Stimulated activated CD4-positive, alpha-beta T cell treated with anti-CD3 and anti-CD28 coated beads, Interleukin-1b, Interleukin-23, amount 100 ng/mL, for 4 hours (primary cell): Measurements from ENCODE around the gene PRR15.

ENCODE experiments used
- DNase-seq, 2 donors: peaks; one replicate each; pipeline ENCODE4 v3.0.0-alpha.2; 2020; ENCODE audit warnings: low read depth in 2 of 2

The PRR15 gene

GRCh38 chr7:29609162-29610037 is 45.8 kb downstream of the PRR15 start:
- DNase-seq, result no peak

DNA sequence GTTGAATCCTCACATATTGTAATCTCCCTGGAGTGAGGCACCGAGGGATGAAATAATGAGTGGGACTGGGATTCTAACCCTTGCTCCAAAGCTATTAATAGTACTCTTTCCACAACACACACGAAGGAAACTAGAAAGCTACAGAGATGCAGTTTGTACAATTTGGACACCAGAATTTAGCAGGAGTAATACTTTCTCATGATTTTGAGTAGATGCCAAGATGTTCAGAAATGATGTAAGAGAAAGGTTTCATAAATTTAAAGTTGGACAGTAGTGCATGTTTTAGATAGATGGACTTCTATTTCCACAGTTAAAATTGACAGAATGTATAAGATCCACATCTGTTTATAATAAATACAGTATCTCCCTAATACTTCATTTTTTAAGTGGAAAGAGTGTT is 46.5 kb downstream of the PRR15 start:
- DNase-seq, result no peak

GRCh38 chr7:29611941-29612544 is 48.4 kb downstream of the PRR15 start:
- no peak for DNase-seq

- no peak for DNase-seq
Observed at GRCh38 chr7:29612596-29612995, 49.0 kb downstream of the PRR15 start.

DNA sequence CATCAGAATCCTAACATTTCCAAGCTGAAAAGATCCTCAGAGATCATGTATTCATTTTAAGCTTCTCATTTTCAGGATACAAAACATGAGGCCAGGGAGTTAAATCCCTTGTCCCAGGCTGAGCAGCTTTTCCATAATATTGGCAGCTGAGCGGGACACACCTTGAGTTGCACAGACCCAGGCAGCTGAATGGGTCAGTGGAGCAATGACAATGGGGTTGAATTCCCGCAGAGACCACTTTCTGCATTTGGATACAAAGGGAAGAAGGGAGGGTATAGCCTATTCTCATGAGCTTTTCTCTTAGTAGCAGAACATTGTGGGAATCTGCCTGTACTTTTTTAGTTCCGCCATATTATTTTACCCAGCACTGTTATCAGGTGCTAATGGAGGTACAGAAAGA is 49.5 kb downstream of the PRR15 start:
- no peak for DNase-seq

DNA sequence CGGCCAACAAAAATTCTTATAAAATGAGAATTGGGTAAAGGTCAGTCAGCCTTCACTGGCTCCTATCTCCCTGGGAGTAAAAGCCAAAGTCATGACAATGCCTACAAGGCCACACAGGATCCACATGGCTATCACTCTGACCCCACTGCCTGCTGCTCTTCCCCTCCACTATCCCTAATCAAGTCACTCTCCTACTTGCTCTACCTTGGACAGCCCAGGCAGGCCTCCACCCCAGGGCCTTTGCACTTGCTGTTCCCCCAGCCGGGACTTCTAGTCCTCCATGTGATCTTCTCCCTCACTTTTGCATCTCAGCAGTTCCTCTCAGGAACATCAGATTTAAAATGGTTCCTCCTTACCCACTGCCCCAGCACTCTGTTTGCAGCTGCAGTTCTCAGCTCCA is 50.6 kb downstream of the PRR15 start:
- DNase-seq, result no peak
